ENCODE data around the gene ARL9.

ARL9 gene

GRCh38 chr4:56537147-56537546 lies 31.6 kb downstream of the ARL9 start:
- Histone ChIP-seq H3K27me3 (ENCODE audit: control insufficient read depth, insufficient read depth, low read length) (peaks cover 13% of the 10 kb centered on the region), H3K4me1 (ENCODE audit: control insufficient read depth, insufficient read depth, low read length) (no peaks in the 10 kb centered on the region), H3K9me3 (ENCODE audit: control insufficient read depth, low read length) (no peaks in the 10 kb centered on the region), H3K4me3 (ENCODE audit: low read length) (no peak overlapping the region), H3K9ac (ENCODE audit: low read length) (no peak overlapping the region), H3K36me3 (ENCODE audit: control insufficient read depth, insufficient read depth, low read length) (no peaks in the 10 kb centered on the region)

DNA sequence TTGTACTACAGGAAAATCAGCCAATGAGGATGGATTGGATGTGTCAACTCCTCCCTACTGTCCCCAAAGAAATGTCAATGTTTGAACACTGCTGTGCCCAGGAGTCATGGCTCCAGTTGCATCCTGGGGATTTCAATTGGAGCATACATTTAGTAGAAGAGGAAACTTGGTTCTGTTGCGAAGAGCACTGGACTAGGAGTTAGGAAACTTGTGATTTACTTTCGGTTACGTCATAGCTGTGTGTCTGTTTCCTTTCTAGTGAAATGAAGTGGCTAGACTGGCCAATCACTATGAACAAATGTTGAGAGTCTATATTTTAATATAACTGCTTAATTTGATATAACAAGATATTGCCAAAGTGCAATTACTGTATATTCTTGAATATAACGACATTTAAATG lies 35.2 kb downstream of the ARL9 start:
- Histone ChIP-seq H3K36me3 (ENCODE audit: control insufficient read depth, insufficient read depth, low read length) (no peaks in the 10 kb centered on the region), H3K9ac (ENCODE audit: low read length) (no peak overlapping the region), H3K4me3 (ENCODE audit: low read length) (no peak overlapping the region), H3K27me3 (ENCODE audit: control insufficient read depth, insufficient read depth, low read length) (no peaks in the 10 kb centered on the region), H3K4me1 (ENCODE audit: control insufficient read depth, insufficient read depth, low read length) (no peaks in the 10 kb centered on the region), H3K9me3 (ENCODE audit: control insufficient read depth, low read length) (no peaks in the 10 kb centered on the region)

- no peak overlapping the region for H3K9ac ChIP-seq (ENCODE audit: low read length)
- H3K4me1 ChIP-seq (ENCODE audit: control insufficient read depth, insufficient read depth, low read length) = no peaks in the 10 kb centered on the region
- H3K27me3 ChIP-seq (ENCODE audit: control insufficient read depth, insufficient read depth, low read length) = no peaks in the 10 kb centered on the region
- H3K36me3 ChIP-seq (ENCODE audit: control insufficient read depth, insufficient read depth, low read length) = no peaks in the 10 kb centered on the region
- no peak overlapping the region for H3K4me3 ChIP-seq (ENCODE audit: low read length)
- no peaks in the 10 kb centered on the region for H3K9me3 ChIP-seq (ENCODE audit: control insufficient read depth, low read length)
These were observed 39.1 kb downstream of the ARL9 start for GRCh38 chr4:56544573-56545131.

DNA sequence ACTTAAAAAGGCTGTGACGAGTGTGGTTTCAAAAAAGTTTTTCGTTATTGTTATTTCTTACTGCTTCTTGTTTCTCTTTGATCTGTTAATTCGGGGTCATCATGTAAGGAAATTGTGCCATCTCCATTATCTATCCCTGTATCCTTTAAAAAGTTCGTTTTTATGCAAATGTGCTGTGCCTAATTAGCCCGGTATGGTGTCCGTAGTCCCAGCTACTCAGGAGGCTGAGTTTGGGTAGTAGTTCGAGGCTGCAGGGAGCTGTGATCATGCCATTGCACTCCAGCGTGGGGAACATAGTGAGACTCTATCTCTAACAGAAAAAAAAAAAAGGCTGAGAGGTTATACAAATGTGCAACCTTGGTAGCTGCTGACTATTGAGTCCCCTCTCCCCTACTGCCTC lies 45.1 kb downstream of the ARL9 start:
- no peaks in the 10 kb centered on the region for H3K9me3 ChIP-seq (ENCODE audit: control insufficient read depth, low read length)
- no peaks in the 10 kb centered on the region for H3K4me1 ChIP-seq (ENCODE audit: control insufficient read depth, insufficient read depth, low read length)
- H3K9ac ChIP-seq (ENCODE audit: low read length) = no peak overlapping the region
- H3K36me3 ChIP-seq (ENCODE audit: control insufficient read depth, insufficient read depth, low read length) = no peaks in the 10 kb centered on the region
- no peaks in the 10 kb centered on the region for H3K27me3 ChIP-seq (ENCODE audit: control insufficient read depth, insufficient read depth, low read length)
- H3K4me3 ChIP-seq (ENCODE audit: low read length) = no peak overlapping the region

DNA sequence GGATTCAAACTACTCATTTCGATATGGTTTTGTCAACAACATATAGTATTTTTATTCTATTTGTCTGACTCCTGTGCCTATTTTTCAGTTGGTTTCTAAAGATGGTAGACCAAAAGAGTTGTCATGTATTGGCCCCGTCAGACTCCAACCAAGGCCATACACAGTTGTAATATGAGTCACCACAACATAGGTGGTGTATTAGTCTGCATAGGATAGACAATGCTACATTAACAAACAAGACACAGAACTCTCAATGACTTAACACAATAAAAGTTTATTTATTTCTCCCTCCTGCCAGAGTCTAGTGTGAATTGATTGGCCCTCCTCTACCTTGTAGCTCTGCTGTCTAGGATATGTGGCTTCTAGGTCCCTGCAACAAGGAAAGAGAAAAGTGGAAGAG lies 45.9 kb downstream of the ARL9 start:
- Histone ChIP-seq H3K27me3 (ENCODE audit: control insufficient read depth, insufficient read depth, low read length) (no peaks in the 10 kb centered on the region), H3K36me3 (ENCODE audit: control insufficient read depth, insufficient read depth, low read length) (no peaks in the 10 kb centered on the region), H3K9ac (ENCODE audit: low read length) (no peak overlapping the region), H3K4me3 (ENCODE audit: low read length) (no peak overlapping the region), H3K4me1 (ENCODE audit: control insufficient read depth, insufficient read depth, low read length) (no peaks in the 10 kb centered on the region), H3K9me3 (ENCODE audit: control insufficient read depth, low read length) (no peaks in the 10 kb centered on the region)

DNA sequence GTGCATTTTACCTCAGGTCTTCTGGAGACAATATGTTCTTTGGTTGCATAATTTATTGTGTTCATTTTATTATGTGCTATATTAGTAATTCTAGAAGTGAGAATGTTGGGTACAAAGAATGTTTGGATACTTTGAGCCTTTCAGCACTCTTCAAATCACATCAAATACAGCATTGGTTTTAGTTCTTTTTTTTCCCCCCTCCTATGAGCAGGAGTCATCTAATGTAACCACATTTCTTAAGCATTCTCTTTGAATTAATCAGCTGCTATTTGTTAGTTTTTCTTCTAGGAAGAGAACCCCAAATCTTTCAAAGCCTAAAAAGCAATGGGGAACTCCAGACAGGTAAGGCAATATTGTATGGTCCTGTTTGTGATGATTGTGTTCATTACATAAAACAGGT lies 46.7 kb downstream of the ARL9 start:
- Histone ChIP-seq H3K9ac (ENCODE audit: low read length) (no peak overlapping the region), H3K36me3 (ENCODE audit: control insufficient read depth, insufficient read depth, low read length) (no peaks in the 10 kb centered on the region), H3K4me1 (ENCODE audit: control insufficient read depth, insufficient read depth, low read length) (no peaks in the 10 kb centered on the region), H3K27me3 (ENCODE audit: control insufficient read depth, insufficient read depth, low read length) (no peaks in the 10 kb centered on the region), H3K9me3 (ENCODE audit: control insufficient read depth, low read length) (no peaks in the 10 kb centered on the region), H3K4me3 (ENCODE audit: low read length) (no peak overlapping the region)

- Histone ChIP-seq H3K4me1 (ENCODE audit: control insufficient read depth, insufficient read depth, low read length) (no peaks in the 10 kb centered on the region), H3K27me3 (ENCODE audit: control insufficient read depth, insufficient read depth, low read length) (no peaks in the 10 kb centered on the region), H3K36me3 (ENCODE audit: control insufficient read depth, insufficient read depth, low read length) (no peaks in the 10 kb centered on the region), H3K9ac (ENCODE audit: low read length) (no peak overlapping the region), H3K9me3 (ENCODE audit: control insufficient read depth, low read length) (no peaks in the 10 kb centered on the region), H3K4me3 (ENCODE audit: low read length) (no peak overlapping the region)
These were observed 64.5 kb downstream of the ARL9 start for GRCh38 chr4:56570041-56570440.

Measured in mucosa of stomach (tissue), 1 donor.